ENCODE data around the gene SLC25A25.

SLC25A25 gene

DNA sequence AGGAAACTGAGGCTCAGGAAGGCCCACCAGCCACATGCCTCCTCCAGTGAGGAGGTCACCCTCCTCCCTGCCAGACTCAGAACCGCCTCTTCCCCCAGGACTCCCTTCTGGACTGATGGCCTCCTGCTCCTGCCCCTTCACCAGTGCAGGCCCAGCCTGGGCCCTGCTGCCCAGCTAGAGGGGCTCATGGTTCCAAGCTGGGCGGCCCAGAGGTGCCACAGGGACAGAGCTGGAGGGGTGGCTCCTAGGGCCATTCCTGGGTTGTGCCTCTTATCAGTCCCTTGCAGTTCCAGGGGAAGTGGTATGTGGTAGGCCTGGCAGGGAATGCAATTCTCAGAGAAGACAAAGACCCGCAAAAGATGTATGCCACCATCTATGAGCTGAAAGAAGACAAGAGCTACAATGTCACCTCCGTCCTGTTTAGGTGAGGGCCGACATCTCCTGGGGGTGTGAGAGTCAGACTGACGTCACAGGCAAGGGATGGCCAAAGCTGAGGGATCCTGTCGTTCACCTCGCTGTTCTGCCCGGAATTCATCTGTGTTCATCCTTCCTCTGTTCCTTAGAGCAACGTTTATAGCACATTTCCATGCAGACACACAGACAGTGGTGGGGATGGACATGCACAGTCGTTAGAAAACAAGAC, 82.0 kb downstream of the SLC25A25 start:
- H3K79me2 ChIP-seq (ENCODE audit: insufficient read depth, low read length): no peaks in the 10 kb centered on the region
- no peak for TF ChIP-seq EZH2phosphoT487 (IDR thresholded peaks at IDR 0.05; ENCODE audit: borderline replicate concordance)
- TF ChIP-seq, protein P1, sequence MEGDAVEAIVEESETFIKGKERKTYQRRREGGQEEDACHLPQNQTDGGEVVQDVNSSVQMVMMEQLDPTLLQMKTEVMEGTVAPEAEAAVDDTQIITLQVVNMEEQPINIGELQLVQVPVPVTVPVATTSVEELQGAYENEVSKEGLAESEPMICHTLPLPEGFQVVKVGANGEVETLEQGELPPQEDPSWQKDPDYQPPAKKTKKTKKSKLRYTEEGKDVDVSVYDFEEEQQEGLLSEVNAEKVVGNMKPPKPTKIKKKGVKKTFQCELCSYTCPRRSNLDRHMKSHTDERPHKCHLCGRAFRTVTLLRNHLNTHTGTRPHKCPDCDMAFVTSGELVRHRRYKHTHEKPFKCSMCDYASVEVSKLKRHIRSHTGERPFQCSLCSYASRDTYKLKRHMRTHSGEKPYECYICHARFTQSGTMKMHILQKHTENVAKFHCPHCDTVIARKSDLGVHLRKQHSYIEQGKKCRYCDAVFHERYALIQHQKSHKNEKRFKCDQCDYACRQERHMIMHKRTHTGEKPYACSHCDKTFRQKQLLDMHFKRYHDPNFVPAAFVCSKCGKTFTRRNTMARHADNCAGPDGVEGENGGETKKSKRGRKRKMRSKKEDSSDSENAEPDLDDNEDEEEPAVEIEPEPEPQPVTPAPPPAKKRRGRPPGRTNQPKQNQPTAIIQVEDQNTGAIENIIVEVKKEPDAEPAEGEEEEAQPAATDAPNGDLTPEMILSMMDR (conservative IDR thresholded peaks at IDR 0.05; ENCODE audit: low read length): no peak
- no peaks in the 10 kb centered on the region for H3K9me3 ChIP-seq (ENCODE audit: insufficient read depth, low read depth, low read length)
- H3K9ac ChIP-seq (ENCODE audit: low read depth, low read length, poor library complexity, severe bottlenecking): no peak overlapping the region
- H3K4me3 ChIP-seq (ENCODE audit: low read length, poor library complexity, severe bottlenecking): no peak overlapping the region
- no peaks in the 10 kb centered on the region for H3F3A ChIP-seq (ENCODE audit: low read depth)
- no peaks in the 10 kb centered on the region for H3K9me2 ChIP-seq (replicated peaks; ENCODE audit: low read depth, low read length)
- peak overlapping the region; percentile 58 for H2AFZ ChIP-seq (ENCODE audit: low read length)
- no peaks in the 10 kb centered on the region for H3K27me3 ChIP-seq (ENCODE audit: insufficient read depth, low read length, poor library complexity, severe bottlenecking)
- no peaks in the 10 kb centered on the region for H3K36me3 ChIP-seq (ENCODE audit: insufficient read depth, low read length)
- no peaks in the 10 kb centered on the region for H4K20me1 ChIP-seq (ENCODE audit: insufficient read depth, low read length, poor library complexity, severe bottlenecking)
- H3K4me2 ChIP-seq (ENCODE audit: low read depth, low read length, poor library complexity, severe bottlenecking): no peak overlapping the region
- peaks cover 5% of the 10 kb centered on the region for H3K4me1 ChIP-seq (ENCODE audit: insufficient read depth, low read length, poor library complexity, severe bottlenecking)

DNA sequence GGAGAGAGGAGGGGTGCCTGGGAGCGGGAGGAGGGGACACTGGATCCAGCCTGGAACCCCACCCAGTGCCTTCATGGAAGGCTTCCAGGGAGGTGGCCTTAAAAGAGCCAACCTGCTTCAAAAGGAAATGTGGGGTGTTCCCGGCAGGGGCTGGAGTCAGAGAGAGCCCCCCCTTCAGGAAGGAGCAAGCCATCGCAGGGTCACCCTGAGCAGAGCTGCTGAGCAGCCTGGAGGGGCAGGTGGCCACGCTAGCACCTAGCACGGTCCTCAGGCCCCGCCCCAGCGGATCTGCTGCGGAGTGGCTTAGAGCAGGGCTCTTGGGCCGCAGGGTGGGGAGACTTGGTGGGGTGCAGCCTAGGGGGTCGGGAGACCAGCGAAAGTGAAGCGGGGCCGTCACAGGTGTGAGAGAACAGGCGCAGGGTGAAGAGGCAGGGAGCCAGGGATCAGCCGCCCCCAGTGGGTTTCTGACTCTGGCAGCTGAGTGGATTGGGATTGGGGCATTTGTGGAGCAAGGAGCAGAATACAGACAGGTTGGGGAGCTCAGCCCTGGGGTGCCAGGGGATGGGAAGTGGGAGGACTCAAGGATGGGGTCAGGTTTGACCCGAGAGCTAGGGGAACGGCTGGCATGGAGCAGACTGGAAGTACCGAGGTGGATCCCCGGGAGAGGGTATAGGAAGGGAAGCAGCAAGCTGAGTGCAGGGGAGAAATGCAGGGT, 82.7 kb downstream of the SLC25A25 start:
- H3K79me2 ChIP-seq (ENCODE audit: insufficient read depth, low read length): no peaks in the 10 kb centered on the region
- peak overlapping the region; percentile 58 for H2AFZ ChIP-seq (ENCODE audit: low read length)
- H3F3A ChIP-seq (ENCODE audit: low read depth): no peaks in the 10 kb centered on the region
- no peak overlapping the region for H3K9ac ChIP-seq (ENCODE audit: low read depth, low read length, poor library complexity, severe bottlenecking)
- H3K4me2 ChIP-seq (ENCODE audit: low read depth, low read length, poor library complexity, severe bottlenecking): no peak overlapping the region
- no peaks in the 10 kb centered on the region for H3K27me3 ChIP-seq (ENCODE audit: insufficient read depth, low read length, poor library complexity, severe bottlenecking)
- no peaks in the 10 kb centered on the region for H3K36me3 ChIP-seq (ENCODE audit: insufficient read depth, low read length)
- peaks cover 5% of the 10 kb centered on the region for H3K4me1 ChIP-seq (ENCODE audit: insufficient read depth, low read length, poor library complexity, severe bottlenecking)
- no peaks in the 10 kb centered on the region for H3K9me2 ChIP-seq (replicated peaks; ENCODE audit: low read depth, low read length)
- H4K20me1 ChIP-seq (ENCODE audit: insufficient read depth, low read length, poor library complexity, severe bottlenecking): no peaks in the 10 kb centered on the region
- no peaks in the 10 kb centered on the region for H3K9me3 ChIP-seq (ENCODE audit: insufficient read depth, low read depth, low read length)
- H3K4me3 ChIP-seq (ENCODE audit: low read length, poor library complexity, severe bottlenecking): no peak overlapping the region
- TF ChIP-seq, protein P1 (conservative IDR thresholded peaks at IDR 0.05; ENCODE audit: low read length): peak; percentile 65
- no peak for TF ChIP-seq EZH2phosphoT487 (IDR thresholded peaks at IDR 0.05; ENCODE audit: borderline replicate concordance)

DNA sequence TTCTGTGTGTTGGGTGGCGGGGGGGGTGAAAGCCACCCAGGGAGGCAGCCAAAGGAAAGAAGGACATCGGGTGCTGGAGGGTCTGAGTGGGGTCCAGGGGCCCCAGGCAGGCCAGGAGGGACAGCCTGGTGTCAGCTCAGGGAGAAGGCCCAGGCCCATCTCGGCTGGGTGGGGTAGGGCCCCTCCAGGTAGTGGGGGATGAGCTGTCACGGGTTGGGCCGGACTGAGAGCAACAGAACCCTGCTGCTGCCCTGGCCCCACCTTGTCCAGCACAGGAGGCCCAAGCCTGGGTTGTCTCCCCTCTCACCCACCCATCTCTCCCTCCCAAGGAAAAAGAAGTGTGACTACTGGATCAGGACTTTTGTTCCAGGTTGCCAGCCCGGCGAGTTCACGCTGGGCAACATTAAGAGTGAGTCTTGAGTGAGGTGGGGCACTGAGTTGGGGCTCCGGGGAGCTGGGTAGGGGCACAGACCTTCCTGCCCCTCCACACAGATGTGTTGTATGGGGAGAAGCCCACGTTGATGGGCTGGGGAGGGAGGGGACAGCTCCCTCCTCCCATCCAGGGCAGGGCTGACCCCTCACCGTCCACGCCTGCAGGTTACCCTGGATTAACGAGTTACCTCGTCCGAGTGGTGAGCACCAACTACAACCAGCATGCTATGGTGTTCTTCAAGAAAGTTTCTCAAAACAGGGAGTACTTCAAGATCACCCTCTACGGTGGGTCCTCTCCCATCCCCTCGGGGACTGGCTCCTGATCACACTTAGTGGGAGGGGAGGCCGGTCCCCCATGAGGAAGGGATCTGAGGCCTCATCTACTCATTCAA, 83.5 kb downstream of the SLC25A25 start:
- no peaks in the 10 kb centered on the region for H3F3A ChIP-seq (ENCODE audit: low read depth)
- peaks cover 5% of the 10 kb centered on the region for H3K4me1 ChIP-seq (ENCODE audit: insufficient read depth, low read length, poor library complexity, severe bottlenecking)
- H3K9me3 ChIP-seq (ENCODE audit: insufficient read depth, low read depth, low read length): no peaks in the 10 kb centered on the region
- no peaks in the 10 kb centered on the region for H3K9me2 ChIP-seq (replicated peaks; ENCODE audit: low read depth, low read length)
- no peak overlapping the region for H3K4me2 ChIP-seq (ENCODE audit: low read depth, low read length, poor library complexity, severe bottlenecking)
- no peaks in the 10 kb centered on the region for H3K79me2 ChIP-seq (ENCODE audit: insufficient read depth, low read length)
- H3K4me3 ChIP-seq (ENCODE audit: low read length, poor library complexity, severe bottlenecking): no peak overlapping the region
- H4K20me1 ChIP-seq (ENCODE audit: insufficient read depth, low read length, poor library complexity, severe bottlenecking): no peaks in the 10 kb centered on the region
- H3K27me3 ChIP-seq (ENCODE audit: insufficient read depth, low read length, poor library complexity, severe bottlenecking): no peaks in the 10 kb centered on the region
- H2AFZ ChIP-seq (ENCODE audit: low read length): no peak overlapping the region
- TF ChIP-seq EZH2phosphoT487 (IDR thresholded peaks at IDR 0.05; ENCODE audit: borderline replicate concordance): no peak
- TF ChIP-seq, protein P1 (conservative IDR thresholded peaks at IDR 0.05; ENCODE audit: low read length): no peak
- no peaks in the 10 kb centered on the region for H3K36me3 ChIP-seq (ENCODE audit: insufficient read depth, low read length)
- H3K9ac ChIP-seq (ENCODE audit: low read depth, low read length, poor library complexity, severe bottlenecking): no peak overlapping the region

Measured in Loucy (cell line).